ENCODE measurements around the gene SPTB.

Gene SPTB

GRCh38 chr14:64743061-64743460 lies 136.6 kb downstream of the SPTB start:
- DNase-seq: no peak

GRCh38 chr14:64741961-64742360 lies 137.7 kb downstream of the SPTB start:
- no peak for DNase-seq

- no peak for DNase-seq
These were observed 138.5 kb downstream of the SPTB start for GRCh38 chr14:64741200-64741599.

- no peak for DNase-seq
These were observed 141.4 kb downstream of the SPTB start for GRCh38 chr14:64738281-64738804.

- DNase-seq: no peak
These were observed 142.1 kb downstream of the SPTB start for GRCh38 chr14:64737391-64738280.

- no peak for DNase-seq
These were observed 143.2 kb downstream of the SPTB start for GRCh38 chr14:64736271-64737169.

- DNase-seq: no peak
These were observed 144.7 kb downstream of the SPTB start for GRCh38 chr14:64734990-64735389.

GRCh38 chr14:64733899-64734298 lies 145.8 kb downstream of the SPTB start:
- no peak for DNase-seq

GRCh38 chr14:64733321-64733720 lies 146.4 kb downstream of the SPTB start:
- DNase-seq: no peak

- DNase-seq: no peak
These were observed 147.1 kb downstream of the SPTB start for GRCh38 chr14:64732536-64733120.

- DNase-seq: no peak
These were observed 147.6 kb downstream of the SPTB start for GRCh38 chr14:64732066-64732465.

GRCh38 chr14:64731141-64731581 lies 148.5 kb downstream of the SPTB start:
- no peak for DNase-seq

GRCh38 chr14:64730681-64731080 lies 149.0 kb downstream of the SPTB start:
- DNase-seq: no peak

GRCh38 chr14:64730061-64730440 lies 149.7 kb downstream of the SPTB start:
- DNase-seq: no peak

- DNase-seq: no peak
These were observed 150.2 kb downstream of the SPTB start for GRCh38 chr14:64729386-64730060.

- no peak for DNase-seq
These were observed 150.9 kb downstream of the SPTB start for GRCh38 chr14:64728856-64729255.

GRCh38 chr14:64728106-64728505 lies 151.6 kb downstream of the SPTB start:
- DNase-seq: no peak

GRCh38 chr14:64727551-64728071 lies 152.1 kb downstream of the SPTB start:
- DNase-seq: no peak

- DNase-seq: no peak
These were observed 153.2 kb downstream of the SPTB start for GRCh38 chr14:64726585-64726890.

GRCh38 chr14:64725879-64726584 lies 153.7 kb downstream of the SPTB start:
- DNase-seq: no peak

GRCh38 chr14:64725261-64725815 lies 154.4 kb downstream of the SPTB start:
- DNase-seq: no peak

Data from activated gamma-delta T cell (primary cell).